ENCODE results near the gene UROC1.

Gene UROC1

DNA sequence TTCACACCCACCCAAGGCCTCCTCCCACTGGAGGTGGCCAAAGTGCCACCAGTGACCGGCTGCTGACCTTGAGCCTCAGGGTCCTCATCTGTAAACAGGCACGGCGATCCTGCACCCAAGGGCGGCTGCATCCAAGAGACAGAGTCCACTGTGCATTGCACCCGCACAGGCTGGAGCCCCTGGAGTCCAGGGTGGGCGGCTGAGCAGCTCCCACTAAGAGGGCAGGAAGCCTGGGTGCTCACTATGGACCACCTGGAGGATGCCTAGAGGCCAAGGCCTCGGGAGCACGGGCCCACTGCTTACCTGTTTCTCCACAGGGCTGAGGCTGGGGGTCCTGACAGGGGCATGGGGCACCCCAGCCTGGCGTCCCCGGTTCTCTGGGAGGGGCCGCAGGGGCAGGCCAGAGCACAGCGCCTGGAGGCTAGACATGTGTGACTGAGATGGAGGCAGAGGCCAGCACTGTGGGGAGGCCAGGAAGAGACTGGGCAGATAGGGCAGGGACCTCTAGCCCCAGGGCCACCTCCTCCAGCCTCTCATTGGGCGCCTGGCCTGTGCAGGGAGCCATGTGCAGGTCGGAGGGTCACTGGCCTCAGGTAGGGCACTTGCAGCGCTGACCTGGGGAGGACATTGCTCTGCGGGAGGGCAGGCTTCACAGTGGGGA, at the start of gene UROC1:
TSS of gene UROC1 (minus strand) at position 483 of the 661 bp plus-strand sequence. CDS start at position 429, 54 bp downstream.
- DNase-seq (ENCODE audit: low read depth): no peak

DNA sequence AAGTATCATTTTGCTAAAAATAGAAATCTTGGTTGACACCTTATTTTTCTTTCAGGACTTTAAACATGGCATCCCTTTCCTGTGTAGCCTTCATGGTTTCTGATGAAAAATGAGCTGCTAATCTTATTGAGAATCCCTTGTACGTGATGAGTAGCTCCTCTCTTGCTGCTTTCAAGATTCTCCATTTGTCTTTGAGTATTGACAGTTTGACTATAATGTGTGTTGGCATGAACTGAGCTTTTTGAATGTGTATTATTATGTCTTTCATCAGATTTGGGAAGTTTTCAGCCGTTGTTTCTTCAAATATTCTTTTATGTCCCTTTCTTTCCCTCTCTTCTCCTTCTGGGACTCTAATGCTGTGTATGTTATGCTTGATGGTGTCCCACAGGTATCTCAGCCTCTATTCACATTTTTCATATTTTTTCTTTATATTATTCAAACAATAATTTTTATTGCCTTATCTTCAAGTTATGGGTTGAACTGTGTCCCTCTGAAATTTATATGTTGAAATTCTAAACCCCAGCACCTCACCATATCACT, 45.2 kb upstream of the UROC1 start:
- no peak for DNase-seq (ENCODE audit: low read depth)

DNA sequence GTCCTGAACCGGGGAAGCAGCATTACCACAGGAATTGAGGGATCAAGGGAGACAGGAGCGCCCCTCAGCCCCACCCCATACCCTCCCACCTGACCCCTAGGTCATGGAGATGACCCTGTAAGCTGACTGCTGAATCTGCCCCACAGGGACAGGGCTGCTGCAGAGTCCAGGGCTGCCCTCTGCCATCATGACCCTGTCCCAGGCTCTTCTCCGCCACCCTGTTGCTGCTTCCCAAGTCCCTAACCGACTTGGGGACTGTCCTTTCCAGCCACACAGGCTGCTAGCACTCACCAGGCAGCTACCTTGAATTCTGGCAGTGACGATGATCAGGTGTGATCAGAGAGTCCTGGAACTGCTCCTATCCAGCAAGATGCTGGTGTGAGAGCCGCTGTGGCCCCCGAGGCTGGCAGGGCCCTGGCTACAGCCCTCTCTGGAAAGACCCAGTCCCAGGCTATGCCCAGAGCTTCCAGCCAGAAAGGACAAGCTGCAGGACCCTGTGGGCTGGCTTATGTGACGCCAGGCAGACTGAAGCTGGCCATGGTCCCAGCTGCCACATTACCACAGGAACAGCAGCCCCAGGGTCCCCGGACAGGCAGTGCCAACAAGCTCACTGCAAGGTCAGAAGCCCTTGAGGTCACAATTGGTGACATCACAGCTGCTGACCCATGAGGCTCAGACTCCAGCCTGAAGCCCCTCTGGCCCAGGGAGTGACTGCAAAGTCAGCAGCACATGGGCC, 40.9 kb upstream of the UROC1 start, which contains the start of gene C3orf22:
TSS of gene C3orf22 (minus strand) at position 597 of the 736 bp plus-strand sequence. CDS start 5,542 bp downstream, outside the sequence.
- DNase-seq (ENCODE audit: low read depth): no peak

DNA sequence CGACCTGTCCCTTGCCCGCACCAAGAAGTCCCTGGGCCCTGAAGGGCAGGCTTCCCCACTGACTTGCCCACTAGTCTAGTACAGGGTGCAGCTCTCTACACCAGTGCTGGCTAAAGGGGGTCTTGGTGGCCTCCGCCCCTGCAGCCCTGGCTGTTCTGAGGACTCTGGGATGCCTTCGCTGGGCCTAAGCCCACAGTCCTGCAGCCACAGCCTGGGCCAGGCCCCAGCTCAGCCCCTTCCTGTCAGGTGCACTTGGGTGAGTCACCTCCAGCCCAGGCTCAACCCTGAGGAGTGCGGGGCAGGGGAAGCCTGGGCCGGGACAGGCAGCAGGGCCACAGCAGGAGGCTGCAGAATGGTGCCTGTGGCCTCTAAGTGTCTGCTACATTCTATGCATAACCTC, 40.2 kb upstream of the UROC1 start:
- DNase-seq (ENCODE audit: low read depth): no peak

DNA sequence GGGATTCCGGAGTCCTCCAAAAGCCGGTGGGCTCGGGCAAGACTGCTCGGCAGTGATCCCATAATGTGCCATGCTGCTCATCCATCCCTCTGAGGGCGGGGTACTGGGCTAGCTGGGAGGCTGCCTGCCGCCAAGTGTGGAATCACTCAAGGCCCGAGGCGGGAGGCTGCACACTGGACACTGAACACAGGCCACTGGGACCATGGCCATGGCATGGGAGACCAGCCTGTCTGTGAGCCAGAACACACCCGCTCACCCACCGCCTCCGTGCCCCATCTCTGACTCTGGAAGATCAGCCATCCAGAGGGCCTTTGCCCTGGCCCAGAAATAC, 39.8 kb upstream of the UROC1 start:
- DNase-seq (ENCODE audit: low read depth): no peak

DNA sequence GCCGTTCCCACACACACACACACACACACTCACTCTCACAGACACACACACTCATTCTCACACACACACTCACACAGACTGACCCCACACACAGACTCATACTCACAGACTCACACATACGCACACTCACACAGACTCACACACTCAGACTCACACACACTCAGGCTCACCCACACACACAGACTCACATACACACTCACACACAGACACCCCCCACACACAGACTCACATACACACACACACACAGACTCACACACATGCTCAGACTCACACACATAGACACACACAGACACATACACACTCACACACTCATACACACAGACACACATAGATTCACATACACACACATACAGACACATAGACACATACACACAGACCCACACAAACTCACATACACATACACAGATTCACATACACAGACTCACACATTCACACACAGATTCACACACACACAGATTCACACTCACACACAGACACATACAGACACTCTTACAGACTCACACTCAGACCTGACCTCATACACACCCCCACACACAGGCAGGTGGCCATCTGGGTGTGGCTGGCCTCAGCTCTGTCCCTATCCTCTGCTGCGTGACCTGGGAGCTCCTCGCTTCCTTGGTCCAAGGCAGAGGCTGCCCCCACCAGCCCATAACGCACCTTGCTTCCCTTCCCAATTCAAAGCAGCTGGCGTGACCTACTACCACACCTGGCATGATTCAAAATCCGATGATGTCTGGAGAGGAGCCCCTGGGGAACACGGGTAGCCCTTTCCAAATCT, 39.3 kb upstream of the UROC1 start:
- no peak for DNase-seq (ENCODE audit: low read depth)

DNA sequence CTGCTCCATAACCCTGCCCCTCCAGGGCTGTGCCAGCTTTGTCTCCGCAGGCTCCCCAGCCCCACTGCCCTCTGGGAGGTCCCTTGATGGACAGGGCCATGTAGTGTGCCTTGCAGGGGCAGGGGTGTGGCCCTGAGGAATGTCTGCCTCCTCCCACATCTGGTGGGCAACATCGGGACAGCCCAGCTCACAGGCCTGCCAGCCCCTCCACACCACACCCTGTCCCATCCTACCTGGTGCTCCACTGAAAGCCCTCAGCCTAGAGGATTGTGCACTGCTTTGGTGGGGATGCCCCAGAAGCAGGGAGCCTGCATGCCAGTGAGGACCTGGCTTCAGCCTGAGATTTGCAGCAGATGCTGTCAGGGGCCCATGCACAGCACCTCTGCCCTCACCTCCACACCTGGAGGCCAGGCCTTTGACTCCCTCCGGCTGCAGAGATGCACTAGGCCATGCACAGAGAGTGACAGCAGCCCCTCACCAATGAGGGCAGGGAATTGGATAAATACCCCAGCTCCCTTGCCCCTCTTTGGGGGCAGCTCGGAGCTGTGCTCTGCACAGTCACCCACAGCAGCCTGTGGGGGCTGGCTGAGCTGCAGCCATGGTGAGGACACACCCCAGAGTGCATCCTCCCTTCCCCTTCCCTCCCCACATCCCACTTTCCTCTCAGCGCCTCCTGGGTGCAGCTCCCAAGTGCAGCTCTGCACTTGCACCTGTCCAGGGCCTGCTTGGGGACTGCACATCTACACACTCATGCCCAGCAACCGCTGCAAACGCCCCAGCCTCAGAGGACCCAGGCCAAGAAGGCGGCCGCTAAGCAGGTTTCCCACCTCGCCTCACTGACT, 38.4 kb upstream of the UROC1 start:
- DNase-seq (ENCODE audit: low read depth): no peak

DNA sequence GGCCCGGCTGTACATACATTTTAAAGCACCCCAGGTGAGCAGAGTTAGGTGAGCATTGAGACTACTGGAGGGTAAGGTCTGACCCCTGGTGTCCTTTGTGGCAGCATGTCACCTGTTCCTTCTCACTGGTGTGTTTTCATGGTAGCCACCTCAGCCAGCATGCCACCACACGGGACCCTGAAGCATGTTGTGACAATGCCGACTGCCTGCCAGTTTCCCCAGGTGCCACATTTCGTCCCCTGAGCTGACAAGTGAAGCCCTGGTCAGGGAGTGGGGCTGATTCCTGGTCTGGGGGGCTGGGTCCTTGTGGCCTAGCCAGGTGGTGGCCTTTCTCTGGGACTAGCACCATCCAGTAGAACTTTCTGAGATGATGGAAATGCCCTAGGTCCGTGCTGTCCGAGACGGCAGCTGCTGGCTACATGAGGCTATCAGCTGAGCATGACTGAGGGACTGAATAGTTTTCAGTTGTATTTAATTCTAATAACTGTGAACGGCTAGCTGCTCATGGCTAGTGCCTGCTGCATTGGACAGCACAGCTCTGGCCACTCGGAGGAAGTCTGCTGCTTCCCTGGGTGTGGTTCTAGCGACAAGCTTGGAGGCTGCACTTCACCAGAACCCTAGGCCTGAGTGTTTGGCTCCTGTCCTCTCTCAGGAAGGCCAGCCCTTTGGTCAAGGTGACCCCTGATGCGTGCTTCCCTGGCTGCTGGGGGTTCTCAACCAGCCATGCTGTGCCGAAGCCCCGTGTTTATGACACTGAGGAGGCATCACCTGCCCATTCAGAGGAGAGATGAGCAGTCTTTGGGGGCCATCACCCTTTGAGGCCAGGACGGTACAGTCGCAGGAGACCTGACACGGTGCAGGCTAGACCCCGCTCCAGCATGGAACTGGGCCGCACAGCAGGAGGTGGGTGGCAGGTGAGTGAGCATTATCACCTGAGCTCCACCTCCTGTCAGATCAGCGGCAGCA, 37.3 kb upstream of the UROC1 start:
- DNase-seq (ENCODE audit: low read depth): no peak

DNA sequence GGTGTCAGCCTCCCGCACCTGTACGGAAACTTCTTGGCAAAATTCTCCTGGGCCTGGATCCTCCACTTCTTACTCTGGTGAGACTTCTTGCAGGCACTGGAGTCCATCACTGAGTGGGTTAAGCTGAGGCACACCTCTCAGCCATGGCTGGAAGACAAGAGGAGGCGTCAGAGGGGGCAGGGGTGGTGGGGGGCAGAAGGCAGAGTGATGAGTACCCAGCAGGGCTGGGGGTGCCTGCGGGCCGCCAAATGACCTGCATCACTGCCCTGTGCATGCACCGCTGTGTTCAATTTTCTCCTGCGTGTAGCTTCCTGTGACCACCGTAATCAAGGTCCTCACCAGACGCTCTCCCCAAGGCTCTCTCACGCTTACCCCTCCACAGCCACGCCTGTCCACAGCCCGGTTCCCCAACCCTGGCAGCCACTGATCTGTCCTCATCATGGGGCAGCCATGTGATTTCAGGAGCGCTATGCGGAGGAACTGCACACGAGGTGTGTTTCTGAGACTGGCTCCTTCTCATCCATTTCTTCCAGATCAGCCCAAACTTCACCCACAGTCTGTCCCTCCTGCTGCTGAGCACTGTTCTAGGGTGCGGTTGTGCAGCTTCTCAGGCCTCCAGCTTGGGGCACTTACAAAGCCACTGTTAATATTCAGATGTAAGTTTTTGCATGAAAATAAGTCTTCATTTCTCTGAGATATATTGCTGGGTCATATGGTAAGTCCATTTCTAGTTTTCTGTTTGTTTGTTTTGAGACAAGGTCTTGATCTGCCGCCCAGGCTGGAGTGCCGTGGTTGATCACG, 35.9 kb upstream of the UROC1 start:
- no peak for DNase-seq (ENCODE audit: low read depth)

DNA sequence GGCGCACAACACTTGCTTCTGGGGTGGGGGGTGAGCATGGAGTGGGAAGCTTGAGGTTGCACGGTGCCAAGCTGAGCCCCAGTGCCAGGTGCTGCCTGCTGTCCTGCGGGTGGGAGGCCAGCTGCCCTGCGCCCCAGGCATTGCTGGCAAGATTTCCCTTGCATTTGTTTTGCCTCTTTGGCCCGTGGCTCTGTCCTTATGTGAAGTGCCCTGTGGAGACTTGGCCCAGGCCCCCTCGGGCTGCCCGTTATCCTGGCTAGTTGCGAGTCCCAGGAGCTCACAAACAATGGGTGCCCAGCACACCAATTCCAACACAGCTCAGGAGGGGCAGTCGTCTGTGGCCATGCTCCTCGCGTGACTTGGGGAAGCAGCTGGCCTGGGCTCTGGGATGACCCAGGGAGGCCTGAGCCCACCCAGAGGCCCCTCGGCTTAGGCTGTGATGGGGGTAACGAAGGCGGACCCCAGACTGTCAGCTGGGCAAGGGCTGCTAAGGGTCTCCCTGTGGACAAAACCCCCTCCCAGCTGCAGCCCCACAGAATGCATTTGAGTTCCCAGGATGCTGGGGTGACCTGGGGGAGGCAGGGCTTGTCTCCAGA, 35.2 kb upstream of the UROC1 start:
- no peak for DNase-seq (ENCODE audit: low read depth)

DNA sequence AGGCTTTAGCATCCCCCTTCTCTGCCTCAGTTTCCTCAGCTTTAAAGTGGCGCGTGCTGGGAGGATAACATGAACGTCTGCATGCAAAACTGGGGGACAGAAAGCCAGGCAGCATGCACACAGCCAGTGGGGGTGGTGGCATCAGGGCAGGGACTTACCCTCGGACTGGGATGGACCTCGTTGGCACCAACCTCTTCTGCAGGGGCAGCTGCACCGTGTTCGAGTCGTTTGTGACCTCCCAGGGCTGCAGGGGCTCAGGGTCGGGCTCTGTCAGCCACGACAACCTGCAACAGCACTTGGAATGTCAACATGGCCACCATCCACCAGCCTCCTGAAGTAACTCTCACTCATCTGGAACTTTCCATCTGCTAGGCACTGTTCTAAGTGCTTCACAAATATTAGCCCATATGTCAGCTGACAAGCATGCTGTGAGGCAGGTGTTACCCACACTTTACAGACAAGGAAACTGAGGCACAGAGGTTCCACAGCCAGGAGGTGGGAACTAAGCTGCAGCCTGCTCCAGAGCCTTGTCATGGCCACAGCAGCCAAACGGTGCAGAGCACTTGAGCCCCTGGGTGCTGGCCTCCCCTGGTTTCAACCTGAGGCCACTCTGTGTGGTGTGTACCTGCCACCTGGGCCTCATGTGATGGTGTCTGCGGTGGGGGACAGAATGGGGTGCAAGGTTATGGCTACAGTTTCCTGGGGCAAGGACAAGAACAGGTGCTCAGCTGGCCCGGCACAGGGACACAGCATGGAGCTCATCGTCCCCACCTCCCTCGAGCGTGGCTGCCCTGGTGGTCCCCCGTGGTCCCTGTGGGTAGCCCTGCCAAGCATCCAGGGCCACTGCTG, 34.5 kb upstream of the UROC1 start:
- DNase-seq (ENCODE audit: low read depth): no peak

DNA sequence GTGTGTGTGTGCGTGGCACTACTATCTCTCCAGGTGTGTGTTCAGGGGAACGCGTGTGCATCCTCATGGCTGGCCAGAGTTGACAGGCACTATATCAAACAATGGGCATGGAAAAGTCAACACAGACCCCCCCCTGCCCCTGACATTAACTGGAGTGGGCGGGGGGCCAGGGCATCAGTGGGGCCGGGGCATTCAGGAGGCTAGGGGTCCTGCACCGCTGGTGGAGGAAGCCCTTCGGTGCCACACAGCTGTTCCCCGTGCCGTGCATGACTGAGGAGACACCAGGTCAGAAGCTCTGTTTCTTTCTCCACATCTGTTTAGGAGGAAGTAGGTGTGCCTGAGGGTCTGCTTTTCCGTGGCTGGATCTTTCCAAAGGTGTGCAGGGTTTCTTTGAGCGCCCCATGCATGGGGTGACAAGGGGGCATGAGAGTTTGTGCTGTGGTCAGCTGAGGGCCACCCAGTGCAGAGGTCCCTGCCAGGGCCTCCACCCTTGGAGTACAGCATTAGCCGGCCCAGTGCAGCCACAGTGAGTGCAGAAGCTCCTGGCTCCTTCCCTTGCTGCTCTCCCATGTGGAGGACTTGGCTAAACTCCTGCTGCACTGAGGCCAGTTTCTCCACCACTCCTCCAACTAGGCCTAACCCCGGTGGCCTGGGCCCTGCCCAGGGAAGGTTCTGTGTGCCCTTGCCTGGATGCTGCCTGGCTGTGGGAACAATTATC, 33.7 kb upstream of the UROC1 start:
- no peak for DNase-seq (ENCODE audit: low read depth)

DNA sequence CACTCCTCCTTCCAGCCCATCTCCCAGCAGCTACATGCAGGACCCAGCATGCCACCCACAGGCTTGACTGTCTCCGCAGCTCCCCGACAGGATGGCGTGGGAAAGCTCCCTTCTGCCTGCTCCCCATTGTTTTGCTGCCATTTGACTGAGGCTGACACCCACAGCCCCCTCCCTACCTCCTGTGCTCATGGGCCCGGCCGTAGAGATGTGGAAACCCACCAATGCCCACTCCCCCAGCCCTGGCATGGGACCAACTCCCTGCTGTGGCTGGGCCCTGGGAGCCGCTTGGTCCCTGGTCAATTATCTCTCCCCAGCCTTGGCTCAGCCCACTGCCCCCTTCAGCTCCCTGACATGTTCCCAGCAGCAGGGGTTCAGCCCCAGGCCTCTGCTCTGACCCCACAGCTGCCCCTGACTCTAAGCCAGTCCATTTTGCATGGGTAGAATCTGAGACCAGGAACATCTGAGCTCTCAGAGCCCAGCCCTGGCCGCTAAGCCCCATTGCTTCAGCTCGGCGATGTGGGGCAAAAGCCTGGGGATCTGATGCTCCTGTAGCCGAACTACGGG, 33.0 kb upstream of the UROC1 start:
- no peak for DNase-seq (ENCODE audit: low read depth)

DNA sequence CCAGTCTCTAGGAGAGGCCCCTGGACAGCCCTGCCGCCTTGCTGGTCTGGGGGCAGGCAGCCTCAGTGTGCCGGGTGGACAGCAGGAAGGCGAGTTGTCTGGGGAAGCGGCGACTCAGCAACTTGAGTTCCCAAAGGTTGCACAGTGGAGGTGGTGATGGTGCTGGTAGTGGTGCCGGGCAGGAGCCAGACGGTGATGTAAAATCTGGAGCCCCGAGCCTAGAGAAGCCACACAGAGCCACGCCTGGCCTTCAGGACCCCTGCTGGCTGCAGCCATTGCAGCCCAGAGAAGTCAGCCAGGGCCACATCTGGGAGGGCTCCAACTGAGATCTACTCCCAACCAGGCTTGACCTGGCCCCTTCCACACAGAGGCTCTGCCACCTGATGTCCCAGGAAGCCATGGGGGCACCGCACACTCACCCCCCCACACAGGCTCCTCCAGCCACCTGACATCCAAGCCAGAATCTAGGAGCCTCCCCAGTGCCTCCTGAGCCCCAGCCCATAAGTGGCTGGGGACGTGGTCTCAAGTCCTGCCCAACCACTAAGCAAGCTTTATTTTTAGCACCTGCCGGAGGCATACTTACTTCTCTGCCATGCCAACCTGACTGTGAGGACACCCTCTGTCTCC, 32.4 kb upstream of the UROC1 start:
- DNase-seq (ENCODE audit: low read depth): no peak

DNA sequence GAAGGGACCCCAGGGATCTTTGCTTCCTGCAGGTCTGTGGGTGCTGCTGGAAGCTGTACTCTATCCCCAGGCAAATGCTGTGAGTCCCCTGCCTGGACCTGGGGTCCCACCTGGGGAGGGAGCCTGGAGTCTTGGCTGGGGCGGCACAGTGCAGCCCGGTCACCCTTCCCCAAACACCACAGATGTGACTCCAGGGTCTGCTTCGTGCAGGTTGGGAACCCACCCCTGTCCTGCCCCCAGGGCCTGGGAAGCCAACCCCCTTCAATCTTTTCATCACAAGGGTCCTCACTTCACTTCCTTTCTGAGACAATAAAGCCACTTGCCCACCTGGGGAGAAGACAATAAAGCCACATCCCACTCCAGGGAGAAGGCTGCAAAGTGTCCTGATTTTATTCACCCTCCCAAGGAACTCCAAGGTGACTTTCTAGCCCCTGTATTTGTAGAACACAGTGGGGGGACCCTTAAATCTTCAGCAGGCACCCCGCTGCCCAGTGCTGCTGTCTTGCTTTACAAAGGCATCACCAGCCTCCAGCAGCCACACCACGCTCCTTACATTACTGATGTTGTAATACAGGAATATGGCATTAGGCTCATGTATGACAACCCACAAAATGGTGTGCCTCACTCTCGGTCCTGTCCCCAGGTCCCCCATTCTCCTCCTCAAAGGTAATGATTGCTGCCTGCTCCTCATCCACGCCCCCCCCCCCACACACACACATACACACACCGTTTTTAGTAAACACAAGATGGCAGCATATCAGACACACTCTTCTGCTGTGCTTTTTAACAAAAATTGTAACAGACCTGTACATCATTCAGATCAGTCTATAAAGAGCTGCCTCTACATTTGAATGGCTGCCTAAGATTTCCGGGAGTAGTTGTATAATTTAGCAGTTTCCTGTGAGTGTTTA, 31.2 kb upstream of the UROC1 start:
- DNase-seq (ENCODE audit: low read depth): no peak

DNA sequence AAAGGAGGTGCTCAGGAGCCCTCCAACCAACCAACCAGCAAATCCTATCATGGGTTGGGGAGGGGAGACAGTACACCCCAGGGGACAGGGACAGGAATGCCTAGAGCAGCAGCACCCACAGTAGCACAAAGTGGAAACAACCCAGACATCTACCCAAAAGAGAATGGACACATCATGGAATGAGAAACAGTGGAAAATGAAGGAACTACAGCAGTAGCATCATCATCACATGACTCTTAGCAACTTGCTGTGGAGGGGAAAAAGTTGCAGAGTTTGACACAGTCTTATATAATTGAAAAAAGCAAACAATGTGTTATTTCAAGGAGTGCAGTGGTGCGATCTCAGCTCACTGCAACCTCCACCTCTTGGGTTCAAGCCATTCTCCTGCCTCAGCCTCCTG, 30.1 kb upstream of the UROC1 start:
- DNase-seq (ENCODE audit: low read depth): no peak
